NCI-H2196 treated with DMSO at 0.1 percent for 48 hours (cell line): ENCODE measurements around the gene RANBP1.

Experiments used
- DNase-seq: peaks from one replicate; lab custom pipeline; 2025; ENCODE audit not compliant: unreplicated experiment; lab: John Stamatoyannopoulos, UW

RANBP1 gene

GRCh38 chr22:20167643-20168322, 51.9 kb downstream of the RANBP1 start:
- no peak for DNase-seq

- DNase-seq: no peak
Observed at GRCh38 chr22:20169253-20169822, 53.4 kb downstream of the RANBP1 start.

- no peak for DNase-seq
Observed at GRCh38 chr22:20170170-20170569, 54.3 kb downstream of the RANBP1 start.

GRCh38 chr22:20171288-20172140, 55.6 kb downstream of the RANBP1 start:
- no peak for DNase-seq

- DNase-seq: no peak
Observed at GRCh38 chr22:20172141-20172613, 56.3 kb downstream of the RANBP1 start.

- DNase-seq: no peak
Observed at GRCh38 chr22:20173246-20173645, 57.3 kb downstream of the RANBP1 start.

- no peak for DNase-seq
Observed at GRCh38 chr22:20173772-20174171, 57.9 kb downstream of the RANBP1 start.

- no peak for DNase-seq
Observed at GRCh38 chr22:20174785-20175596, 59.1 kb downstream of the RANBP1 start.

- no peak for DNase-seq
Observed at GRCh38 chr22:20175597-20175900, 59.6 kb downstream of the RANBP1 start.

GRCh38 chr22:20176421-20177085, 60.6 kb downstream of the RANBP1 start:
- DNase-seq: no peak
